OCI-LY7 (cell line): ENCODE measurements around the gene MOAP1. TPM values are rescaled to one million over a fixed set of nuclear protein-coding genes. Genes with fewer than 3 reads are reported as not detected.
"Not testable (repeated sequence)": the region's sequence is repeated elsewhere in the genome, so short reads cannot be mapped to it uniquely, and the experiment has no call there.

Experiments used
- Bru-seq: library from RNA; stranded (reverse); fragments of 400-500 nt; gene quantifications from one replicate; lab custom pipeline; 2021; lab: Mats Ljungman, UMichigan
- BruChase-seq, 2 experiments: library from RNA; stranded (reverse); fragments of 400-500 nt; gene quantifications; one replicate each; lab custom pipeline; 2021; lab: Mats Ljungman, UMichigan
- BruUV-seq: library from RNA; stranded (reverse); fragments of 400-500 nt; replicated peaks from 2 replicates; lab custom pipeline; 2021; lab: Mats Ljungman, UMichigan
- CTCF ChIA-PET: fragments of 300-600 bp; sonication (Branson Sonifier 250); formaldehyde crosslinking; loops from one replicate; lab custom pipeline; 2022; ENCODE audit warnings: antibody characterized with exemption; ENCODE audit not compliant: unreplicated experiment; lab: Charles Lee
- POLR2A ChIA-PET: fragments of 300-600 bp; sonication (Branson Sonifier 250); formaldehyde crosslinking; loops from one replicate; lab custom pipeline; 2022; ENCODE audit warnings: antibody characterized with exemption; lab: Charles Lee
- DNase-seq: peaks from one replicate; pipeline ENCODE4 v3.0.0-alpha.2; 2015; ENCODE audit warnings: low spot score
- H2AFZ ChIP-seq: fragments of 200-600 bp; sonication (generic), shearing (Covaris generic); 2 replicates; pipeline ENCODE4 v1.6.1; 2014; ENCODE audit warnings: mild to moderate bottlenecking, antibody characterized with exemption, low read length, moderate library complexity
- H3K27ac ChIP-seq: fragments of 200-600 bp; sonication (generic); 2 replicates; pipeline ENCODE4 v1.5.1; 2014; ENCODE audit warnings: mixed run types, low read depth, mild to moderate bottlenecking, moderate library complexity, low read length, inconsistent platforms; ENCODE audit not compliant: poor library complexity, severe bottlenecking
- H3K36me3 ChIP-seq: fragments of 200-600 bp; sonication (generic); 2 replicates; pipeline ENCODE4 v1.6.1; 2014; ENCODE audit warnings: mild to moderate bottlenecking, antibody characterized with exemption, low read length, moderate library complexity, mixed read lengths; ENCODE audit not compliant: insufficient read depth
- H3K4me1 ChIP-seq: fragments of 200-600 bp; sonication (generic); 2 replicates; pipeline ENCODE4 v1.5.1; 2014; ENCODE audit warnings: mild to moderate bottlenecking, low read length; ENCODE audit not compliant: insufficient read depth, poor library complexity, severe bottlenecking
- H3K4me2 ChIP-seq: fragments of 200-600 bp; sonication (generic); 2 replicates; pipeline ENCODE4 v1.6.1; 2014; ENCODE audit warnings: mild to moderate bottlenecking, low read length
- H3K4me3 ChIP-seq: fragments of 200-600 bp; sonication (generic); 2 replicates; pipeline ENCODE4 v1.5.1; 2014; ENCODE audit warnings: mild to moderate bottlenecking, low read depth, low read length; ENCODE audit not compliant: poor library complexity, severe bottlenecking
- H3K79me2 ChIP-seq: fragments of 200-600 bp; sonication (generic); 2 replicates; pipeline ENCODE4 v1.6.1; 2016; ENCODE audit warnings: low read depth, mild to moderate bottlenecking, low read length, moderate library complexity, mixed read lengths; ENCODE audit not compliant: insufficient read depth
- H3K9me2 ChIP-seq: fragments of 200-600 bp; sonication (generic); 2 replicates; pipeline ENCODE4 v1.6.1; 2016; ENCODE audit warnings: mild to moderate bottlenecking, low read length, mixed read lengths; ENCODE audit not compliant: insufficient read depth
- H3K9me3 ChIP-seq: fragments of 200-600 bp; sonication (generic); 2 replicates; pipeline ENCODE4 v1.6.1; 2014; ENCODE audit warnings: mild to moderate bottlenecking, mixed run types, low read length, mixed read lengths
- H4K20me1 ChIP-seq: fragments of 200-600 bp; sonication (generic); 2 replicates; pipeline ENCODE4 v1.6.1; 2014; ENCODE audit warnings: mild to moderate bottlenecking, antibody characterized with exemption, low read length, moderate library complexity, mixed read lengths; ENCODE audit not compliant: insufficient read depth
- EZH2phosphoT487 ChIP-seq: fragments of 200-600 bp; sonication (generic); IDR thresholded peaks from 2 replicates; pipeline ENCODE4 v1.6.1; 2018; ENCODE audit warnings: low read depth, borderline replicate concordance, mild to moderate bottlenecking, mixed run types, antibody characterized with exemption, low read length, moderate library complexity, mixed read lengths
- intact Hi-C: fragments of 100-400 bp; cut with micrococcal nuclease; formaldehyde crosslinking; loops from one replicate; pipeline ENCODE4 v1.10.0; 2022; ENCODE audit not compliant: unreplicated experiment
- long read RNA-seq: library from polyadenylated mRNA; stranded (forward); transcript quantifications from one replicate; pipeline ENCODE4 v2.0.0, GENCODE V29; 2022
- total RNA-seq, 2 experiments: library from RNA; depleted of rRNA in 1 of 2; stranded (reverse); fragments of >200 nt in 1 of 2; shearing (Covaris generic) in 1 of 2; gene quantifications; 2 replicates each; pipeline ENCODE4 v1.2.3, GENCODE V29; 2014 to 2022
- TF ChIP-seq, protein P1 (sequence below): fragments of 200-600 bp; sonication (generic); conservative IDR thresholded peaks from 2 replicates; pipeline ENCODE4 v1.5.1; 2014; ENCODE audit warnings: mild to moderate bottlenecking, antibody characterized with exemption, low read length, moderate library complexity, mixed read lengths

MOAP1 gene, protein sequence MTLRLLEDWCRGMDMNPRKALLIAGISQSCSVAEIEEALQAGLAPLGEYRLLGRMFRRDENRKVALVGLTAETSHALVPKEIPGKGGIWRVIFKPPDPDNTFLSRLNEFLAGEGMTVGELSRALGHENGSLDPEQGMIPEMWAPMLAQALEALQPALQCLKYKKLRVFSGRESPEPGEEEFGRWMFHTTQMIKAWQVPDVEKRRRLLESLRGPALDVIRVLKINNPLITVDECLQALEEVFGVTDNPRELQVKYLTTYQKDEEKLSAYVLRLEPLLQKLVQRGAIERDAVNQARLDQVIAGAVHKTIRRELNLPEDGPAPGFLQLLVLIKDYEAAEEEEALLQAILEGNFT
- 31.2 and 34.3 TPM in 2 replicates for total RNA-seq (2014; rRNA removed; shearing (Covaris generic))
- total RNA-seq (2022), result 26.4 TPM in 2 replicates
- percentile 86 among the genes with signal in this experiment for Bru-seq, nascent RNA
- percentile 77 among the genes with signal in this experiment for BruChase-seq, experiment 1, labeled RNA remaining after a 6-hour chase
- percentile 94 among the genes with signal in this experiment for BruChase-seq, experiment 2, labeled RNA remaining after a 2-hour chase
- long read RNA-seq, transcript MOAP1-201 (3 exons, 2,441 nt), result major isoform, 42 of 49 reads
- long read RNA-seq, partial matches to known transcripts, result 0 of 49 reads
- long read RNA-seq, other reads (novel, unspliced or antisense), result 5 of 49 reads

DNA sequence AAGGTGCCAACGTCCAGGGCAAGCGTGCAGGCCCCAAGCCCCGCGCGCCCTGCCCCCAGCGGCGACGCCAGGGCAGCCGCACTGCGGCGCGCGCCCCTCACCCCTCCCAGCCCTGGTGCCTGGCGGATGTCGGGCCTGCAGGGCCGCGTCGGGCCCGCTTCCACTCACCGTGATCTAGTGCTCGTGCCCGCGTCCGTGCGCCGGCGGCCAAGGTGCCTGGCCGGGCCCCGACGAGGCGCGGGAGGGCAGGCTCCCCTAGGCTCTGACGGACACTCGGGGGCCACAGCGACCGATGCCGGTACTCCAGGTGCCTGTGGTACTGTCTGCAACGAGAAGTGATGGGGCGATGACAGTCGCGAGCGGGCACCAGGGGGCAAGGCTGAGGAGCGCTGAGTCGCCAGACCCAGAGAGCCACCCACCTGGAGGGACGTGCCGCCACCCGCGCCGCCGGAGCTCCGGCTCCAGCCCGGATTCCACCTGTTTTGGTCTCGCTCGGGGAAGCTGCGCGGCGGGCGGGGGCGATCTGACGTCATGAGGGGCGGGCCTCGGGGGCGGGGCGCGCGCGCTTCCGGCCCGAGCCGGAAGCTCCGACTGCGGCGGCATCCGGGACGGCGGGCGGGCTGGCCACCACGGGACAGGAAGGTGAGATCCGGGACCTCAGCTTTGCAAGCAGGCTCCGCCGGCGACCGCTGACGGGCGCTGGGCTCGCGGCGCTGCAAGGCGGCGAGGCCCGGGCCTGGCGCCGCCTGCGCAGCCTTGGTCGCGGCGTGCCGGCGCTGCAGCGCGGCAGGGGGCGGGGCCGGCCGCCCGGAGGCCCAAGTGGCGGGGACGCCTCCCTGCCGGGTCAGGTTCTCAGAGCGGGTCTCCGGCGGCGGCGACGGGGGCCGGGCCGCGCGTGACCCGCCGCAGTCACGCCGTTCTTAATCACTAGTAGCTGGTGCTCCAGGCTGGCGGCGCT lies at the start of gene MOAP1, which contains the start of gene LYSET:
MOAP1 (minus strand) TSS at position 507 of the 958 bp plus-strand sequence. CDS start 655 bp downstream, outside the sequence.
LYSET (plus strand) TSS at position 927 of the 958 bp plus-strand sequence. CDS start 89 bp downstream, outside the sequence.
- Histone ChIP-seq H3K4me1 (peaks cover 21% of the 10 kb centered on the region), H3K9me3 (no peaks in the 10 kb centered on the region), H3K27ac (peak within 1 kb of the TSS; percentile 87), H3K4me2 (peak within 1 kb of the TSS; percentile 88), H4K20me1 (no peaks in the 10 kb centered on the region), H3K4me3 (peak within 1 kb of the TSS; percentile 100), H3K79me2 (peaks cover 44% of the 10 kb centered on the region), H3K36me3 (peaks cover 33% of the 10 kb centered on the region), H3K9me2 (no peaks in the 10 kb centered on the region), H2AFZ (peak within 1 kb of the TSS; percentile 92)
- TF ChIP-seq, protein P1, sequence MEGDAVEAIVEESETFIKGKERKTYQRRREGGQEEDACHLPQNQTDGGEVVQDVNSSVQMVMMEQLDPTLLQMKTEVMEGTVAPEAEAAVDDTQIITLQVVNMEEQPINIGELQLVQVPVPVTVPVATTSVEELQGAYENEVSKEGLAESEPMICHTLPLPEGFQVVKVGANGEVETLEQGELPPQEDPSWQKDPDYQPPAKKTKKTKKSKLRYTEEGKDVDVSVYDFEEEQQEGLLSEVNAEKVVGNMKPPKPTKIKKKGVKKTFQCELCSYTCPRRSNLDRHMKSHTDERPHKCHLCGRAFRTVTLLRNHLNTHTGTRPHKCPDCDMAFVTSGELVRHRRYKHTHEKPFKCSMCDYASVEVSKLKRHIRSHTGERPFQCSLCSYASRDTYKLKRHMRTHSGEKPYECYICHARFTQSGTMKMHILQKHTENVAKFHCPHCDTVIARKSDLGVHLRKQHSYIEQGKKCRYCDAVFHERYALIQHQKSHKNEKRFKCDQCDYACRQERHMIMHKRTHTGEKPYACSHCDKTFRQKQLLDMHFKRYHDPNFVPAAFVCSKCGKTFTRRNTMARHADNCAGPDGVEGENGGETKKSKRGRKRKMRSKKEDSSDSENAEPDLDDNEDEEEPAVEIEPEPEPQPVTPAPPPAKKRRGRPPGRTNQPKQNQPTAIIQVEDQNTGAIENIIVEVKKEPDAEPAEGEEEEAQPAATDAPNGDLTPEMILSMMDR, result peak; percentile 64
- TF ChIP-seq EZH2phosphoT487, result no peak
- ChIA-PET CTCF (interaction anchor here (0.8 to 1.0 kb wide), 3 partner anchors 10 to 22 kb away, joined by 3 read pairs; partner anchors contain the start of gene GON7), POLR2A (interaction anchor here (0.6 to 1.8 kb wide), 6 partner anchors 11 to 730 kb away, joined by 3 to 8 read pairs (median 4); partner anchors contain the start of genes GON7 and UBR7)
- DNase-seq, result peak; percentile 93
- intact Hi-C loops, result loop anchor here (1.0 to 2.0 kb wide), 2 partner anchors 23 to 70 kb away; partner anchors contain the start of genes GON7, ITPK1 and UBR7
- no TSS peak for BruUV-seq

DNA sequence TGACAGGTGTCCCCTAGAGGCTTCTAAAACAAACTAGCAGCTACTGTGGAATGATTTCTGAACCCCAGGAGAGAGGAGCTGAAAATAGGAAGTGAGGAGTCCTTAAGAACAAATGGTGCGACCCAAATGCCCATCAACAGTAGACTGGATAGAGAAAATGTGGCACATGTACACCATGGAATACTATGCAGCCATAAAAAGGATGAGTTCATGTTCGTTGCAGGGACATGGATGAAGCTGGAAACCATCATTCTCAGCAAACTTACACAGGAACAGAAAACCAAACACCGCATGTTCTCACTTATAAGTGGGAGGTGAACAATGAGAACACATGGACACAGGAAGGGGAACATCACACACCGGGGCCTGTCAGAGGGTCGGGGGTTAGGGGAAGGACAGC lies 48.4 kb upstream of the MOAP1 start:
- H3K9me3 ChIP-seq, H3K79me2 ChIP-seq, H3K4me1 ChIP-seq, H2AFZ ChIP-seq, H4K20me1 ChIP-seq, H3K9me2 ChIP-seq, DNase-seq, intact Hi-C loops, H3K27ac ChIP-seq, H3K4me2 ChIP-seq, CTCF ChIA-PET, H3K4me3 ChIP-seq, POLR2A ChIA-PET, BruUV-seq: not testable (repeated sequence)
- peaks cover 11% of the 10 kb centered on the region for H3K36me3 ChIP-seq
